K562 (cell line): ENCODE data around the gene SRI. TPM values are rescaled to one million over a fixed set of nuclear protein-coding genes. Genes with fewer than 3 reads are reported as not detected.
"Not testable (repeated sequence)": the region's sequence is repeated elsewhere in the genome, so short reads cannot be mapped to it uniquely, and the experiment has no call there.

Source experiments
- ATAC-seq: fragments of 200-7000 bp; cut with Tn5 transposase; 3 replicates; pipeline ENCODE4 v1.9.1; 2020; ENCODE audit warnings: moderate library complexity
- BruUV-seq: library from RNA; stranded (reverse); fragments of 400-500 nt; replicated peaks from 2 replicates; lab custom pipeline; 2021; lab: Mats Ljungman, UMichigan
- CTCF ChIA-PET: fragments of 300-600 bp; formaldehyde crosslinking; extraction: SDS; loops from one replicate; lab custom pipeline; 2021; ENCODE audit warnings: low intra/inter-chr PET ratio; lab: Yijun Ruan, JAX
- POLR2A ChIA-PET: fragments of 300-600, 350-650 bp; sonication (Branson Sonifier 250); formaldehyde crosslinking; extraction: SDS; loops from one replicate; lab custom pipeline; 2021; ENCODE audit warnings: antibody characterized with exemption, inconsistent platforms; lab: Yijun Ruan, JAX
- DNase-seq, 4 experiments: peaks; one replicate each; pipeline versions ENCODE4 v3.0.0 to v3.0.0-alpha.2; 2011 to 2018; ENCODE audit warnings: low spot score in 3 of 4, mixed read lengths in 3 of 4; ENCODE audit errors: extremely low read depth in 1 of 4
- FAIRE-seq: peaks from 2 replicates; lab custom pipeline; 2011; peaks lifted over from hg19 to GRCh38; lab: Jason Lieb, UNC
- H2AFZ ChIP-seq: 2 replicates; pipeline ENCODE4 v1.6.0; 2011; ENCODE audit warnings: low read depth, low read length, control low read depth, inconsistent platforms
- H3K27ac ChIP-seq: fragments of 200-600 bp; 3 replicates; pipeline ENCODE4 v1.8.0; 2011; ENCODE audit warnings: low read depth, mild to moderate bottlenecking, control low read depth, inconsistent platforms, low read length, moderate library complexity, mixed read lengths; ENCODE audit errors: extremely low read depth
- H3K27me3 ChIP-seq, 2 experiments: fragments of 300-600 bp in 1 of 2; 2 replicates in 1 of 2; 3 replicates in 1 of 2; pipeline versions ENCODE4 v1.6.0 to v1.8.0; 2011; ENCODE audit warnings: inconsistent platforms in 2 of 2, low read length in 2 of 2, mild to moderate bottlenecking in 1 of 2, mixed read lengths in 1 of 2, moderate library complexity in 1 of 2; ENCODE audit not compliant: control insufficient read depth in 2 of 2, insufficient read depth in 2 of 2
- H3K36me3 ChIP-seq: fragments of 300-600 bp; 3 replicates; pipeline ENCODE4 v1.8.0; 2011; ENCODE audit warnings: mild to moderate bottlenecking, low read length, inconsistent platforms; ENCODE audit not compliant: control insufficient read depth, insufficient read depth
- H3K4me1 ChIP-seq, 2 experiments: fragments of 200-600 bp in 1 of 2; replicated peaks in 1 of 2; 2 replicates in 1 of 2; 3 replicates in 1 of 2; pipeline versions ENCODE4 v1.5.1 to v1.8.0; 2011; ENCODE audit warnings: inconsistent platforms in 2 of 2, low read length in 2 of 2, mild to moderate bottlenecking in 1 of 2, mixed read lengths in 1 of 2, moderate library complexity in 1 of 2; ENCODE audit not compliant: control insufficient read depth in 2 of 2, insufficient read depth in 2 of 2
- H3K4me2 ChIP-seq: 2 replicates; pipeline ENCODE4 v1.6.1; 2011; ENCODE audit warnings: low read length, control low read depth, inconsistent platforms, mixed read lengths; ENCODE audit not compliant: insufficient read depth
- H3K4me3 ChIP-seq: fragments of 200-600 bp; sonication (generic), shearing (Covaris generic); 2 replicates; pipeline ENCODE4 v1.5.1; 2016; ENCODE audit warnings: control low read depth, inconsistent platforms
- H3K79me2 ChIP-seq: fragments of 200-600 bp; 3 replicates; pipeline ENCODE4 v1.8.0; 2011; ENCODE audit warnings: low read length, inconsistent platforms; ENCODE audit not compliant: control insufficient read depth, insufficient read depth
- H3K9ac ChIP-seq, 2 experiments: 2 replicates each; pipeline versions ENCODE4 v1.6.0 to v1.6.1; 2011; ENCODE audit warnings: low read depth in 2 of 2, low read length in 2 of 2, control low read depth in 1 of 2, inconsistent platforms in 1 of 2, mild to moderate bottlenecking in 1 of 2, mixed read lengths in 1 of 2; ENCODE audit not compliant: insufficient read depth in 1 of 2
- H3K9me1 ChIP-seq: one replicate; pipeline ENCODE4 v1.6.0; 2011; ENCODE audit warnings: inconsistent platforms, mild to moderate bottlenecking, low read length, moderate library complexity; ENCODE audit not compliant: control insufficient read depth, insufficient read depth
- H3K9me3 ChIP-seq: replicated peaks from 2 replicates; pipeline ENCODE4 v1.5.1; 2011; ENCODE audit warnings: low read depth, low read length, inconsistent platforms; ENCODE audit not compliant: control insufficient read depth, insufficient read depth
- H4K20me1 ChIP-seq: replicated peaks from 2 replicates; pipeline ENCODE4 v1.6.1; 2011; ENCODE audit warnings: low read length, inconsistent platforms, mixed read lengths; ENCODE audit not compliant: control insufficient read depth, insufficient read depth
- BCL6 ChIP-seq: fragments of 250-450 bp; sonication (Bioruptor Pico); IDR thresholded peaks from 2 replicates; pipeline ENCODE4 v1.4.0; 2020
- ETS2 ChIP-seq: IDR thresholded peaks from 2 replicates; pipeline ENCODE4 v1.6.1; 2016; ENCODE audit warnings: borderline replicate concordance, missing genetic modification characterization, mild to moderate bottlenecking, moderate library complexity, missing compliant biosample characterization; ENCODE audit not compliant: poor library complexity, severe bottlenecking
- FUS ChIP-seq: fragments of 200-400 bp; formaldehyde crosslinking; optimal IDR thresholded peaks from 2 replicates; pipeline ENCODE3; 2017; ENCODE audit warnings: low read depth, low read length
- GTF2F1 ChIP-seq: IDR thresholded peaks from 2 replicates; pipeline ENCODE4 v1.6.1; 2011; ENCODE audit warnings: low read depth, low read length, improper control_type of control experiment
- HOXB6 ChIP-seq: fragments of 250-450 bp; sonication (Bioruptor Pico); IDR thresholded peaks from 2 replicates; pipeline ENCODE4 v1.5.1; 2022; ENCODE audit warnings: mild to moderate bottlenecking, borderline replicate concordance
- MCM7 ChIP-seq, 2 experiments: fragments of 450-650 bp; IDR thresholded peaks; 2 replicates each; pipeline ENCODE4 v1.6.1; 2016 to 2018
- POLR2A ChIP-seq: fragments of 450-650 bp; conservative IDR thresholded peaks from 2 replicates; pipeline ENCODE4 v1.6.1; 2016
- RFX1 ChIP-seq: fragments of 450-650 bp; IDR thresholded peaks from 2 replicates; pipeline ENCODE4 v1.6.1; 2016; ENCODE audit warnings: mild to moderate bottlenecking, moderate library complexity
- STAT5A ChIP-seq: IDR thresholded peaks from 2 replicates; pipeline ENCODE4 v1.6.1; 2012; ENCODE audit warnings: low read length, inconsistent platforms, borderline replicate concordance
- ZNF184 ChIP-seq: sonication (generic); formaldehyde crosslinking; IDR thresholded peaks from 2 replicates; pipeline ENCODE4 v1.5.0; 2020; ENCODE audit warnings: missing genetic modification reagents
- ZNF699 ChIP-seq: fragments of 250-450 bp; sonication (Bioruptor Pico); IDR thresholded peaks from 2 replicates; pipeline ENCODE4 v1.8.0; 2021; ENCODE audit warnings: mild to moderate bottlenecking, moderate library complexity; ENCODE audit not compliant: insufficient replicate concordance
- WGBS: fragments of 100-300 bp; shearing (Covaris generic); methylation state at CpG from one replicate; pipeline ENCODE4 v1.1.6; 2016; ENCODE audit warnings: low coverage, mixed read lengths; ENCODE audit not compliant: insufficient coverage; ENCODE audit errors: missing lambda C conversion rate; 5-methylcytosine and 5-hydroxymethylcytosine counted together
- in situ Hi-C: fragments of 300-500 bp; cut with MboI; formaldehyde crosslinking; loops from 4 replicates; pipeline ENCODE4 v1.15.0; 2018; ENCODE audit warnings: inconsistent platforms, mixed read lengths
- intact Hi-C: fragments of 100-400 bp; cut with micrococcal nuclease; formaldehyde crosslinking; loops from 2 replicates; pipeline ENCODE4 v1.14.2; 2022
- polyA plus RNA-seq, 8 experiments: library from polyadenylated mRNA; depleted of rRNA in 4 of 8; stranded (reverse) in 5 of 8; unstranded in 3 of 8; fragments of >200 nt; fragmentation: Nextera tagmentation in 2 of 8; fragmentation: Illumina TruSeq in 1 of 8; extraction: Ambion mirVana in 2 of 8; extraction: Trizol in 1 of 8; gene quantifications; 2 replicates each; pipeline versions ENCODE4 v1.2.1 to v1.2.3, GENCODE V29; 2011 to 2014; ENCODE audit warnings: inconsistent platforms in 1 of 8, missing spikeins in 1 of 8
- total RNA-seq, 7 experiments: library from RNA; depleted of rRNA in 6 of 7; stranded (reverse); fragments of >200 nt in 6 of 7; fragmentation: Illumina TruSeq in 2 of 7; extraction: Trizol in 2 of 7; gene quantifications; 2 replicates each; pipeline versions ENCODE4 v1.2.1 to v1.2.3, GENCODE V29; 2011 to 2021; ENCODE audit warnings: low replicate concordance in 1 of 7

Gene SRI
- total and polyA plus RNA-seq, 9 of the 15 experiments (the other 6 are each of a cell fraction or from before 2014, with no cell fraction given), result 56.4 to 158 (median 119) TPM

DNA sequence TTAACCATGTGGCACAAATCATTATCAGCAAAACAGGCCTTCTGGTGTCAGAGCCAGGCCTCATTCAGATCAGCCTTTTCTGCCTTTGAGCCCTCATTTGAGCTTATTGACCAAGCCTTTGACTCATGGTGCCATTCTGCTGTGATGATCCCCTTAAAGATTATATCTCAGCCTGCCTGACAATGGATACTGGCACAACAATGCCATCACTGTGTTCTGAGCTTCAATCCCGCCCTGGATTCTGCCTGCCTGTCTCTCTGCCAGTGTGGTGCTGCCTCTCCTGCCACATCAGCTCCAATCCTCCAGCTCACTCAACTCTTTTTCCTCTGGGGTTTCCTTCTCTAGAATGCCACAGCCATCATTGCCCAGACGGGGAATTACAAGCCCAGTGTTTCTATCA is 52.6 kb downstream of the SRI start:
- FAIRE-seq, result no peak
- in situ Hi-C loops, result no loop called here
- no peak overlapping the region for H3K27ac ChIP-seq
- H3K9me1 ChIP-seq, result no peaks in the 10 kb centered on the region
- WGBS, result 0% methylated on average over 2 of the region's 2 CpGs
- POLR2A ChIA-PET, result no interaction called here
- H3K36me3 ChIP-seq, result no peaks in the 10 kb centered on the region
- CTCF ChIA-PET, result no interaction called here
- no peaks in the 10 kb centered on the region for H3K4me1 ChIP-seq
- BruUV-seq, result no TSS peak
- H4K20me1 ChIP-seq, result no peaks in the 10 kb centered on the region
- no peaks in the 10 kb centered on the region for H3K79me2 ChIP-seq
- intact Hi-C loops, result loop anchor here (5.0 kb wide), 1 partner anchor 660 kb away; no protein-coding TSS in a partner anchor
- no peak for ATAC-seq
- no peak overlapping the region for H2AFZ ChIP-seq
- no peak for DNase-seq
- H3K4me2 ChIP-seq, result no peak overlapping the region
- no peak overlapping the region for H3K9ac ChIP-seq
- TF ChIP-seq MCM7 (IDR thresholded peaks at IDR 0.05) (no peak), STAT5A (no peak), ETS2 (tag) (no peak), FUS (no peak), BCL6 (CRISPR knock-in tag) (no peak)
- no peaks in the 10 kb centered on the region for H3K9me3 ChIP-seq
- no peak overlapping the region for H3K4me3 ChIP-seq
- H3K27me3 ChIP-seq, result no peaks in the 10 kb centered on the region

DNA sequence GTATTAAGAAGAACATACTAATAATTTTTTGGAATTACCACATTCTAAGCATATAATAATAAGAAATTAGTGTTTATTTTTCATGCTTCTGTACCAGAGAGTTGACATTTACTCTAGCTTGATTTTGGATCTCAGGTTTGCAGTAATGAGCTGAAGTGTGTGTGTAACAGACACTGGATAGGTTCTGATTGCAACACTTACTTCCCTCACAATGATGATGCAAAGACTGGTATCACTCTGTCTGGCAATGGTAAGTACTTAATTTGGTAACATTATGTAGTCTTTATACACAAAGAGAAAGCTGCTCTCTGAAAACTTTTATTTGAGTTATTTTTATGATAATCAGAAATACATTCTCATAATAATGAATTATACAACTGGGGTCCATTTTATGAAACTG is 54.1 kb downstream of the SRI start:
- CTCF ChIA-PET, result no interaction called here
- in situ Hi-C loops, result no loop called here
- intact Hi-C loops, result loop anchor here (2.0 to 5.0 kb wide), 2 partner anchors 369 to 658 kb away; no protein-coding TSS in a partner anchor
- no peaks in the 10 kb centered on the region for H3K4me1 ChIP-seq
- H4K20me1 ChIP-seq, result no peaks in the 10 kb centered on the region
- no peak overlapping the region for H3K4me2 ChIP-seq
- no peak overlapping the region for H2AFZ ChIP-seq
- no peak overlapping the region for H3K27ac ChIP-seq
- H3K9me1 ChIP-seq, result no peaks in the 10 kb centered on the region
- POLR2A ChIA-PET, result no interaction called here
- no peak overlapping the region for H3K4me3 ChIP-seq
- H3K36me3 ChIP-seq, result no peaks in the 10 kb centered on the region
- no peaks in the 10 kb centered on the region for H3K27me3 ChIP-seq
- no peak overlapping the region for H3K9ac ChIP-seq
- no peak for ATAC-seq
- no peaks in the 10 kb centered on the region for H3K9me3 ChIP-seq
- BruUV-seq, result no TSS peak
- DNase-seq, result no peak
- H3K79me2 ChIP-seq, result no peaks in the 10 kb centered on the region
- no peak for TF ChIP-seq HOXB6 (CRISPR knock-in tag)
- no peak for TF ChIP-seq POLR2A
- no peak for TF ChIP-seq GTF2F1
- no peak for TF ChIP-seq ZNF699 (CRISPR knock-in tag)
- no peak for TF ChIP-seq RFX1
- no peak for TF ChIP-seq ZNF184
- TF ChIP-seq, all 486 proteins: peak for 0
- FAIRE-seq, result no peak

DNA sequence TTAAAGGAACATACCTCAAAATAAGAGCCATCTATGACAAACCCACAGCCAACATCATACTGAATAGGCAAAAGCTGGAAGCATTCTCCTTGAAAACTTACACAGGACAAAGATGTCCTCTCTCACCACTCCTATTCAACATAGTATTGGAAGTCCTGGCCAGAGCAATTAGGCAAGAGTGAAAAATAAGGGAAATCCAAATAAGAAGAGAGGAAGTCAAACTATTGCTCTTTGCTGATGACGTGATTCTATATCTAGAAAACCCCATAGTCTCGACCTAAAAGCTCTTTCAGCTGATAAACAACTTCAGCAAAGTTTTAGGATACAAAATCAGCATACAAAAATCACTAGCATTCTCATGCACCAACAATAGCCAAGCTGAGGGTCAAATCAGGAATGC is 60.1 kb downstream of the SRI start:
- ATAC-seq, H4K20me1 ChIP-seq, H3K79me2 ChIP-seq, H3K4me2 ChIP-seq, H3K36me3 ChIP-seq, H2AFZ ChIP-seq, H3K9me3 ChIP-seq, H3K27me3 ChIP-seq, H3K4me3 ChIP-seq, POLR2A ChIA-PET, H3K4me1 ChIP-seq, DNase-seq, H3K9ac ChIP-seq, intact Hi-C loops, CTCF ChIA-PET, BruUV-seq, FAIRE-seq, H3K9me1 ChIP-seq, in situ Hi-C loops, H3K27ac ChIP-seq: not testable (repeated sequence)
- WGBS, result 0% methylated on average over 2 of the region's 2 CpGs
